Activated T-cell treated with anti-CD3 and anti-CD28 coated beads, Interleukin-2, amount 50 U/mL, for 1 hour (primary cell): ENCODE results near the gene OTOS.

ENCODE experiments used
- DNase-seq: peaks from one replicate; pipeline ENCODE4 v3.0.0-alpha.2; 2020

The OTOS gene

DNA sequence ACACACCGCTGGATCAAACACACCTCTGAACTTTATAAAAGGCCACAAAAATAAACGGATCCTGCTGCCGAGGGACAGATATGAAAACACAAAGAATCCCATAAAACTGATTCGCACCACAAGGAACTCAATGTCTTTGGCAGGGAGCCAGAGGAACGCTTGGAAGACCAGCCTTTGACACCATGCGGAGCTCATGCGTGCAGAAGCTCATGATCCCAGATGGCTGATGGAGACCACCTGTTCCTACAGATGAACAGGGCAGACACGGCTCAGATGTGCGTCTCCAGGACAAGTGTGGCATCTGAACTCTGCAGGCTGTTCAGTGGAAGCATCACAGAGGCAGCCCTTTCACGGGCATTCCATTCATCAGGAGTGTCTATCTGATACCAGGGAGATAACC lies 29.2 kb downstream of the OTOS start:
- DNase-seq = no peak

DNA sequence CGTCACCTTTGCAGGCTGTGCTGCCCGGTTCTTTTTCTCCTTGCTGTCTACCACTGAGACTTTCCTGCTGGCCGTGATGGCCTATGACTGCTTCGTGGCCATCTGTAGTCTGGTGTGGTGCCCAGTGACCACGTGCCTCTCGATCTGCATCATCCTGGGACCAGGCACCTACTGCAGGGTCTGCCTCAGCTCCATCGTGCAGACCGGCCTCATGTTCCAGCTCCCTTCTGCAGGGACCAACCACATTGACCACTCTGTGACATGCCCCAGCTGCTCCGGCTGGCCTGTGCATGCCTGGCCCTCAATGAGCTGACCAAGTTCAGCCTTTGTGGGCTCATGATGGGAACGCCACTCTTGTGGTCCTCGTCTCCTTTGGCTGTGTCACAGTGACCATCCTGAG lies 31.1 kb downstream of the OTOS start:
- no peak for DNase-seq

DNA sequence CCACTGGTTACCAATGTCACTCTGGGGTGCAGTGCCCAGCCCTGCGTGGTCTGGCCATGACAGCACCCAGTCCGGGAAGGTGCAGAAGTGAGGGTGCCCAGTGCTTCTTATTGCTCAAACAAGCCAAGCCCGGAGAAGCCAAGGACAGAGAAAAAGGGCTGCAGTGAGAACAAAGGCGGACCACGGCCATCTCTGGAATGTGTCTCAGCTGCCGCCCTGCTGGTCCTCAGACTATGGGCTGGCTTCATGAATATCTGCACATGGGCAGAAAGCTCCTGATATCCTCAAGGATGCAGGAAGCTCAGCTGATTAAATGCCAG lies 33.0 kb downstream of the OTOS start:
- no peak for DNase-seq

DNA sequence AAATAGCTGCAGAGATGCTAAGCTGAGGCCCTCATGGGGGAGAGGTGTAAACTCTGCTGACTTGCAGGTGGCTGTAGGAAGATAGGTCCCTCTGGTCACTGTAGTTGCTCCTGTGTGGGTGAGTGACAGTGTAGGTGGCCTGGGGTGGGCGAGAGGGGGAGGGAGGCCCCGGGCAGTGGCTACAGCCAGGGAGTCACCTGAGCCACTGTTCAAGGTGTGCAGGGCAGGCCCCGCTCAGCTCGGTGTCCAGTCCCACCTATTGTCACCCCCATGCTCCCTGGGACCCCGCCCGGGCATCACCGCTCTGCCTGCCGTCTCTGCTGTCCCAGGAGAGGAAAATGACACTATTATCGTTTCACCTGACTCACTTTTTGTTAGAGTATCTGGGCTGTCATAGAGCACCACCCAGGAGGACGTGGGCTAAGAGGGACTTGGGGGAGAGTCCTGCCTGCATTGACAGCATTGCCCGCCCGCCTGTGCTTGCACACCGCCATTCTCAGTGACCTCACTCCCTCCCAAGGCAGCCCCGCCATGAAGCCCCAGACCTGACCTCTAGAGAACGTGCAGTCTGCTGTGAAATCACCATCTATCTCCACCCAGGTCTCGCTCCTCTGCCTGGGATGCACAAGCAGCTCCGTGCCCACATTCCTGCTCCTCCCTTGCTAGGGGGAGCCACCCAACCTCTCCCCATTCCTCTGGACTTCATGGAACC lies 33.5 kb downstream of the OTOS start:
- DNase-seq = no peak

DNA sequence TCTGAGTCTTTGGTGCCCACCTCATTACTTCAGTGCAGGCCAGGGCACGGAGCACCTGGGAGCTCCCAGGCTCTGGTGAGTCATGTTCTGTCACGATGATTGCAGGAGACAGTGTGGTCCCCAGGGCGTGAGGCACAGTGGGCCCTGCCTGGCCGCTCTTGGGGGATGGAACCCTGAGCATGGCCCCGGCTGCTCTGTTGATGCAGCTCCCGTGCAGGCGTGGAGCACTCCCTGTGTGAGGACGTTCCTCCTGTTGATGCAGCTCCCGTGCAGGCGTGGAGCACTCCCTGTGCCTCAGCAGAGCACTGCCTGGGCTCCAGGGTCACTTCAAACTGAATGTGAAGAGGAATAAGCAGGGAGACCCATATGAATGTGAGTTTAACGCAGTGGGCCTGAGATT lies 34.5 kb downstream of the OTOS start:
- DNase-seq = no peak

DNA sequence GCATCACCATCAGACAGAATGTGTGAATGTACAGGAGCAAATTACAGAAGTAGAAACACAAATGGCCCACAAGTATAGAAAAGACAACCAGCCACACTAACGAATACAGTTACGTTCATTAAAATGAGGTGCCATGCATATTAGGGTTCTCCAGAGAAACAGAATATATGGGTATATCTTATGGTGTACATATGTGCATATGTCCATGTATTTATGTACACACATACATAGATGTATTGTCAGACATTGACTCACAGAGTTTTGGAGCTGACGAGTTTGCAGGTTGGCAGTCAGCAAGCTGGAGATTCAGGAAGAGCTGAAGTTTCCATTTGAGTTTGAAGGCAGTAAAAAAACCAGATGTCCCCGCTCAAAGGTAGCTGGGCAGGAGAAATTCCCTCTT lies 37.3 kb downstream of the OTOS start:
- no peak for DNase-seq

DNA sequence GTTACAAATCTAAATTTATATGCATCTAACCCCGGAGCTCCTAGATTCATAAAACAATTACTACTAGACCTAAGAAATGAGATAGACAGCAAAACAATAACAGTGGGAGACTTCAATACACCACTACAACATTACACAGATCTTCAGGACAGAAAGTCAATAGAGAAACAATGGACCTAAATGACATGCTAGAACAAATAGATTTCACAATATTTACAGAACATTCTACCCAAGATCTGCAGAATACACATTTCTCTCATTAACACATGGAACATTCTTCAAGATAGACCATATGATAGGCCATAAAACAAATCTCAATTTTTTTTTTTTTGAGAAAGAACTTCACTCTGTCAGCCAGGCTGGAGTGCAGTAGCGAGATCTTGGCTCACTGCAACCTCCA lies 42.1 kb downstream of the OTOS start:
- DNase-seq = no peak

DNA sequence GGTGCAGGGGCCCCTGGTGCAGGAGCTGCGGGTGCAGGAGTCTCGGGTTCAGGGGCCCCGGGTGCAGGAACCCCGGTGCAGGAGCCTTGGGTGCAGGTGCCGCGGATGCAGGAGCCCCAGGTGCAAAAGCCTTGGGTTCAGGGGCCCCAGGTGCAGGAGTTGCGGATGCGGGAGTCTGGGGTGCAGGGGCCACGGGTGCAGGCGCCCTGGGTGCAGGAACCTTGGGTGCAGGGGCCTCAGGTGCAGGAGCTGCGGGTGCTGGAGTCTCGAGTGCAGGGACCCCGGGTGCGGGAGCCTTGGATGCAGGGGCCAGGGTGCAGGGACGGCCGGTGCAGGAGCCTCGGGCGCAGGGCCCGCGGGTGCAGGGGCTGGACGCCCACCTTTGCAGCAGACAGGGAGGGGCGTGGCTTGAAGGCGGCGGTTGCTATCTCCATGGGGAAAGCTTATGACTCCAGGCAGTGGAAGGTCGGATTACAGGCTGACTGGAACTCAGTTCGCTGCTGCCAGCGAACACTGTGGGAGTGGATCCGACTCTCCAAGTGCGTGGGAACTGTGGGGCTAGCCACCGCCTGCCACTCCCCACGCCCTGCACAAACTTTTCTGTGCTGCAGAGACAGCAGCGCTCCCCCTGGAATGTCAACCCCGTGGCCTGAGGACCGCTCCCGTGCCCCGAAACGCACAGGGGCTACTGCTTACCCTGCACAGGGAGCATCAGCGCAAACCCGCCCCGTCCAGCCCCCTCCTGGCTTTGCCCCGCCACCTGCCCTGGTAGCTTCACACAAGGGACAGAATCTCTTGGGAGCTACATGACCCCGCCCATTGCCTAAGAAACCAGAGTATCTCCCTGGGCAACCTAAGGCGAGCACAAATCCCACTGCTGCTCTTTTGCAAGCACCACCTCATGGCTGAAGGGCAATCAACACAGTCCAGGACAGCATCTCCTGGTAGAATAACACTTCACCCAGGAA lies 44.6 kb downstream of the OTOS start:
- DNase-seq = no peak

DNA sequence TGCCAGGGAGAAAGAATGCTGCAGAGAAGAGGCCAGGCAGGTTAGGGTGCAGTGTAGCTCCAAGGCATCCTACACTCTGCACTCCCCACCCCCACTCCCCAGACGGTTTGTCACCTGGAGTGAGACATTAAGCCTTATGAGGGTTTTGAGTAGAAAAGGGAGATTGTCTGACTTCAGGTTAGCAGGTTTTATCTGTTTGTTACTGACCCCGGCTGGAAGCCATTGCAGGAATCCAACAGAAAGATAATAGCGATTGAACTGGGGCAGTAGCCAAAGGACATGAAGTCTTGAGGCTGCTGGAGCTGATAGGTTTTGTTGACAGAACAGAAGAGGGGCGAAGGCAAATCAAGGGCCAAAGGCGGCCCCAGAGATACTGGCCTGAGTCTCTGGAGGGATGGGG lies 51.2 kb downstream of the OTOS start:
- no peak for DNase-seq
